Activated CD8-positive, alpha-beta memory T cell treated with anti-CD3 and anti-CD28 coated beads for 1 hour (primary cell): ENCODE data around the gene CDY2A.
"Not testable (repeated sequence)": the region's sequence is repeated elsewhere in the genome, so short reads cannot be mapped to it uniquely, and the experiment has no call there.

Experiments used
- DNase-seq, 2 donors: peaks; one replicate each; pipeline ENCODE4 v3.0.0-alpha.2; 2020; ENCODE audit warnings: low read depth in 1 of 2; ENCODE audit errors: extremely low read depth in 1 of 2

Gene CDY2A, protein sequence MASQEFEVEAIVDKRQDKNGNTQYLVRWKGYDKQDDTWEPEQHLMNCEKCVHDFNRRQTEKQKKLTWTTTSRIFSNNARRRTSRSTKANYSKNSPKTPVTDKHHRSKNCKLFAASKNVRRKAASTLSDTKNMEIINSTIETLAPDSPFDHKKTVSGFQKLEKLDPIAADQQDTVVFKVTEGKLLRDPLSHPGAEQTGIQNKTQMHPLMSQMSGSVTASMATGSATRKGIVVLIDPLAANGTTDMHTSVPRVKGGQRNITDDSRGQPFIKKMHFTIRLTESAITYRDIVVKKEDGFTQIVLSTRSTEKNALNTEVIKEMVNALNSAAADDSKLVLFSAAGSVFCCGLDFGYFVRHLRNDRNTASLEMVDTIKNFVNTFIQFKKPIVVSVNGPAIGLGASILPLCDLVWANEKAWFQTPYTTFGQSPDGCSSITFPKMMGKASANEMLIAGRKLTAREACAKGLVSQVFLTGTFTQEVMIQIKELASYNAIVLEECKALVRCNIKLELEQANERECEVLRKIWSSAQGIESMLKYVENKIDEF

DNA sequence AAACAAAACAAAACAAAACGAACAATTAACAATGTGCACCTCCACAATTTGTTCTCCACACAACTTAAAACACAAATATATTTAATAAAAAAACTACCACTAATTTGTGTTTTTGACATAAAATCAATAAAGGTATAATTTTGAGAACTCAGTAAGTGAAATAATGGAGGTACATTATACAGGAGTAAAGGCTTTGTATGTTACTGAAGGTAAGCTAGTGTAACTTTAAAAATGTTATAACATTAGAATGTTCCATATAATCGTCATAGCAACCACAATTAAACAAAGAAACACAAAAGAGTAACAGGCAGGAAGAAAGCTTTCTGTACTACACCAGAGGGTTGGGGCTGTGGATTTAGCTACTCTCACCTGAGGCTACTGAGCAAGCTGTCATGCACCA lies at the start of gene CDY2A:
TSS of gene CDY2A (plus strand) at position 301 of the 400 bp plus-strand sequence. CDS start 328 bp downstream, outside the sequence.
- not testable (repeated sequence) for DNase-seq

DNA sequence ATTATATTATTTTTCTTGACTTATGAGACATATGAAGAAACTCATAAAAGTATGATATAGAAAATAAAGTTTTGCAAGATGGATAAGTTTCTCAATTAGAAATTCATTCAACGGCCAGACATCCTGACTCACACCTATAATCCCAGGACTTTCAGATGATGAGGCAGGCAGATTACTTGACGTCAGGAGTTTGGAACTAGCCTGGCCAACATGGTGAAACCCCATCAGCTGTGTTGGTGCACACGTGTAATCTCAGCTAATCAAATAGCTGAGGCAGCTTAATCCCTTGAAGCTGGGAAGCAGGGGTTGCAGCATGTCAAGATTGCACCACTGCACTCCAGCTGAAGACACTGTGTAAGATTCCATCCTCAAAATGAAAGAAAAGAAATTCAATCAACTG lies 28.0 kb upstream of the CDY2A start:
- not testable (repeated sequence) for DNase-seq

DNA sequence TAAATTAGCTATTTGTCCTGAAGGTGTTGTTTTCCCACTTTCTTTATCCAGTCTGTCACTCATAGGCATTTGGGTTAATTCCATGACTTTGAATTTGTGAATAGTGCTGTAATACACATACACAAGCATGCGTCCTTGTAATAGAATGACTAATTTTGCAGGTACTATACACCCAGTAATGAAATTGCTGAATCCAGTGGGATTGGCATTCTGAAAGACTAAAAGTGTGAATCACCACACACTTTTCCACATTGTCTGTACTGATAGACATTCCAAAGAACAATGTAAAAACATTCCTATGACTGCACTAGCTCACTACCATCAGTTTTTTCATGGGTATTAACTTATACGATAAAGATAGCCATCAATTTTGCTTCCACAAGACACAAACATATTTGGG lies 27.3 kb upstream of the CDY2A start:
- not testable (repeated sequence) for DNase-seq

DNA sequence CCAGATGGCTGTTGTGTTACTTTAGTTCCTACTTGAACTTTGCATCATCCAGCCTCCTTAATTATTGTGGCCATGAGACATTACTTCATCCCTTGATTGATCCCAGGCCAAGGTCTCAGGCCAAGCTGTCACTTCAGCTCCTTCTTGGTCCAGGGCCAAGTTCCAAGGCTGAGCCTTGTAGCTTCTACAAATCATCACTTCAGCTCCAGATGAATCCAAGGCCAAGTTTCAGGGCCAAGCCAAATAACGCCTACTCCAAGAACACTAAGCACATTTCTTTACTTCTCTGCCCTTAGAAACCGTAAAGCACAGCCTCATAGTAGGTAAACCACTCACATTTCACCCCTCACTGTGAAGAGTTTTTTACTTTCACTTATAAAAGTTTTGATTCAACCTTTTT lies 1.7 kb upstream of the CDY2A start:
- DNase-seq = not testable (repeated sequence)

DNA sequence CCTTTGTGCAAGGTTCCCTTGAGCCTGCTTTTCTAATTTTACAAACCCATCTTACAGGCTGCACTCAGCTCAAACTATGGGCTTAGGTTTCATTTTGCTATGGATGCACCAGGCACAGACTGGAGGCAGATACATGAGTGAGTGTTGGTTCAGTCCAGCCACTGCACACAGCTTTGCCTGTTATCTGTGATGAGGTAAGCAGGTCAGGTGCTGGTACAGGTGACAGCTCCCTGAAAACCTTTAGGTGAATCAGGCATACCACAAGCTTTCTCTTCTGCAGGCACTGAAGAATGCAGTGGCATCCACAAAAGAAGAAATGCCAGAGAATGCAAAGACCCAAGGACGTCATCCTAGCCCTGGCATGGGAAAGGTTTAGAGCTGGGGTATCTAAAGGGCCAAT lies 3.3 kb downstream of the CDY2A start:
- not testable (repeated sequence) for DNase-seq

DNA sequence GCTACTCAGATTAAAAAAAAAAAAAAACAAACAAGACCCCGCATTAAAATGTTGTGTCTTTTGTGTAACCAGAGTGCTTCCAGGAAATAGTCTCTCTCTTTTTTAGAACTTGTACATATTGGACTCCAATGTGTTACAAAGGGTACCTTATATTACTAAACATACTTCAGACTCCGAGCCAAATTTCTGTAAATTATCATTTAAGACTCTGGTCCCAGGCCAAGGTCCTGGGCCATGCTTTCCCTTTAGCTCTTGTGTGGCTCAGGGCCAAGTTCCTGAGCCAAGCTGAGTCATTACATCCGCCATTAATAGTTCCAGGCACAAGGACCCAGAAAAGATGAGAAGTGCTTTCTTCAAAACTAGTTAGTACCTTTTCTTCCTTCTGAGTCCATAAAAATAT lies 4.6 kb downstream of the CDY2A start:
- DNase-seq = not testable (repeated sequence)

DNA sequence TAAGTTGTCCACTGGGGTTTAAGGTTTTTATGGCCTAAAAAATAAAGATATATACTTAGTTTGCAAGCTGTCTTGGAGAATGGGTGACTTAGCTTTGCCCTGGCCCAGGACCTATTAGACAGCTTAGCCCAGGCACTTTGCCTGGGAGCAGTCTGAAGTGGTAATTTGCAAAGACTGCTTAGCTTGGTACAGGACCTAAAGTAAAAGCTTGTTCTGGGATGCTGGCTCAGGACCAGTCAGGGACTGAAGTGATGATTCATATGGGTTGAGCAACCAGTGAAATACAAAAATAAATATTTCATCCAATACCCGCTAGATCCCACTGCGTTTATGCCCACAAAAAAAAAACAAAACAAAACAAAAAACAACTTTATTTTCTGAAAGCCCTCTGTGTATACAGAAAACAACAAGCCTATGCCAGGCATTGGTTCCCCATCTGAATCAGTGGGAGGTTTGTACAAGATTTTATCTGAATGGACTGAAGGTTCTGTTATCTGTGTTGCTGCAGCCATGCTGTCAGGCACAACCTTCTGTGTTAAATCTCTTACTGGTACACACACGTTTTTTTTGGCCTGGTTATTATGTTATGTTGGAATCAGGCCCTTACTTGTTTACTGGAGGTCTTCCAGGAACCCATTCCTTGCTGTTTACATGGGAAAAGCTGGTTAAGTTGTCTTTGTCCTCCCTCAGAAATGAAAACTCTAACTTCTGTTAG lies 8.7 kb downstream of the CDY2A start:
- DNase-seq = not testable (repeated sequence)

DNA sequence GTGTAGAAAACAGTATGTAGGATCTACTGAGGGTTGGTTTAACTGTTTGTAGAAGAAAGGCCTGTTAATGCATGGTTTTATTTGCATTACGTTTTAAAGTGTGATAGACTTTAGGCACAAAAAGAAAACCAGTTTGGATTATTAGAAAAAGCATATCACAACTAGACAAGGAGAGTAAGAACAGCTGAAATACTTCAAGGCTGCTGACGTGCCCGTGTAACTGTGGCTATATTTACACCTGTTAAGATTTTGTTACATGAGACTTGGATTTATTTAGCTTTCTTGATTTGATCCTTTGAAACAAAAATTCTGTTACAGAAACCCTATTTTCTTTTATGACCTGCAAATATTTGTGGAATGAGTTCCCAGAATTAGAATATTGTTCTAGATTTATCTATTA lies 9.3 kb downstream of the CDY2A start:
- DNase-seq = not testable (repeated sequence)

DNA sequence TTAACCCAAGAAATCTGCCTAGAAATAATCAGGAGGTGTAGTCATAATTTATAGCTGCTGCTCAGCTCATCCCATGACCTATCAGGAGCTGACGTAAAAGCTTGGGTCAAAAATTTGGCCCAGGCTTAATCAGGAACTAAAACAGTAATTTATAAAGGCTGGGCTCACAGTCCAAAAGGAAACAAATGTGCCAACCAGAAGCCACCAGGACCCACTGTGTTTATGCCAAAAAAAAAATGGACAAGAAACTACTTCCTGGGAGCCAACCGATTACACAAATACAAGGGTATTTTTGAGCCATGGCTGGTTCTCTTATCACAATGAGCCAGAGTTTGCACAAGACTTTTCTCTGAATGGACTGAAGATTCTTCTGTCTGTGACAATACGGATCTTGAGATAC lies 19.4 kb downstream of the CDY2A start:
- not testable (repeated sequence) for DNase-seq

DNA sequence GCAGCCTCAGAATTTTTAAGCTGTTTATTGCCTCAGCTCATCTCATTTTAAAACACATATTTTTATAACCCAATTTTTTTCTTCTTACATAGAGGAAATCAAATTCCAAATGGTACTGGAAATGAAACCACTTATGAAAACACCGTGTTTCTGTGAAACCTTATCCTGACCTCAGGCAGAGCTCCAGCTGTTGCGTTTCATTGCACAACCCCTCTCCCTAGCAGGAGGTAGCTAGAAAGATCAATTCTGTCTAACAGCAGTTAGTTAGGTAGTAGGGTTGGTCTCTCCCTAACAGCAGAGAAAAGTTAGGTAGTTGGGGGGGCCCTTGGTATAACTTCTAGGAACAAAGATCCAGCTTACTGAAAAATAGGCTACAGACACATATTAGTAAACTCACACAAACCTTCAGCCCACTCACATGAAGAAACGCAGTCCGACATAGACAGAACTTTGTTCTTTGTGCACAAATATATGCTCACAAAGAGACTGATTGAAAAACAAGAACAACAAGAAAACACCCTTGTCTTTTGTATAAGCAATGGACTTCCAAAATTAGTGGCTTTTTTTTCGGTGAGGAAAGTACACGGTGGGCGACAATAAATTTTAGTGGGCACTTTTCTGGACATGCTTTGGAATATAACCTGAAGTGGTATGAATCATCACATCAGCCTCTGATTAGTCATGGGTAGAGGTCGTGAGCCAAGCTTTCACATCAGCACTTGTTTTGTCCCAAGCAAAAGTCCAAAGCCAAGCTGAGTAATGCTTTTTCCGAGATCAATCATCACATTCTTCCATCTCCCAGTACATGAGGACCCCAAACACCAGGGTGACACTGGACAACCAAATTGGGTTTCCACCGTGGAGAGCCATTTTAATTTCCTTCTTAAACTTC lies 22.8 kb downstream of the CDY2A start:
- DNase-seq = not testable (repeated sequence)

DNA sequence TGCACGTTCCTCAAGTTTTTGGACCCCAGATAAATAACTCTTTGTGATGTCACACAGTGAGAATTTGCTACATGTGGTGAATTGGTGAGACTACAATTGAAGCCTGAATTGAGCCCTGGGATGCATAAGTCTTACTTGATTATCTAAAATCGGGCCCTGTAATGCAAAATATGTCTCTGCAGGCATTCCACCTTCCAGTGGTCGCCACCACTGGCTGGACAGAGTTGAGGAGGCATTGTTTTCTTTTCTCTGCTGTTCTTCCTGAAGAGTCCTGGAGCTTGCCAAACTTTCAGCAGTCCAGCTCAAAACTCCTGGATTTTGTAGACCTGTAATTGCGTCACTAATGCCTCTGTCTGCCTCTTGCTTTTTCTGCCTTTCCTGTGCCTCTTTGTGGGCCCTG lies 23.5 kb downstream of the CDY2A start:
- not testable (repeated sequence) for DNase-seq

DNA sequence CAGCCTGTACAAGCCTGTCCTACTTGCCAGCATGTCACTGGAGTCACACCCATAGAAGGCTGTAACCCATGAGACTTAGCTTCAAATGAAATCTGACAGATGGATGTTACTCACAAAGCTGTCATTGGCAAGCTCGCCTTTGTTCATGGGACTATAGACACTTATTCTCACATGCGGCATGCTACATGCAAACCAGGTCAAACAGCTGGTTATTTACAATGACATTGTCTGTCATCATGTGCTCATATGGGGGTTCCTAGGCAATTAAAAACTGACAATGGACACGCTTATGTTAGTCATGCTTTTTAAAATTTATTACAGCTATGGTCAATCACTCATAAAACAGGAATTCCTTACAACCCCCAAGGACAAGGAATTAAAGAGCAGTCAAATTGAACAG lies 30.9 kb downstream of the CDY2A start:
- not testable (repeated sequence) for DNase-seq

DNA sequence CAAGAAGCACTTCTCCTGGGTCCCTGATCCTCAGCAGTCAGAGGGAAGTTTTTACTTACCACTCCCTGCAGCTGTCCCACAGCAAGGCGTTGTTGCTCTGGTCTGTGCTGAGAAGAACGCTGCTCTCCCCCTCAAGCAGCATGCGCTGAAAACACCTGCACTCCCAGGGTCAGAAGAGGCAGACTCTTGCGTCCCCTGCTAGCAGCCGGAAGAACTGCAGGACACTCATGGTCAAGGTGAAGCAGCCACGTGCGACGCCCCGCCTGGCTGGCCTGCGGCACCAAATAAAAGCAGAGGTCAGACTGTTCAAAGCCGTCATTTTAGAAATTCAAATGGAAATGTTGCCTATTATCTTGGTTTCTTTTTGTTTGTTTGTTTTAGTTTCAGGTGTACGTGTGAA lies 47.9 kb downstream of the CDY2A start:
- not testable (repeated sequence) for DNase-seq
